ENCODE measurements around the gene ELL. TPM values are rescaled to one million over a fixed set of nuclear protein-coding genes. Genes with fewer than 3 reads are reported as not detected.

ELL gene
- polyA plus RNA-seq, result 19.7 TPM

DNA sequence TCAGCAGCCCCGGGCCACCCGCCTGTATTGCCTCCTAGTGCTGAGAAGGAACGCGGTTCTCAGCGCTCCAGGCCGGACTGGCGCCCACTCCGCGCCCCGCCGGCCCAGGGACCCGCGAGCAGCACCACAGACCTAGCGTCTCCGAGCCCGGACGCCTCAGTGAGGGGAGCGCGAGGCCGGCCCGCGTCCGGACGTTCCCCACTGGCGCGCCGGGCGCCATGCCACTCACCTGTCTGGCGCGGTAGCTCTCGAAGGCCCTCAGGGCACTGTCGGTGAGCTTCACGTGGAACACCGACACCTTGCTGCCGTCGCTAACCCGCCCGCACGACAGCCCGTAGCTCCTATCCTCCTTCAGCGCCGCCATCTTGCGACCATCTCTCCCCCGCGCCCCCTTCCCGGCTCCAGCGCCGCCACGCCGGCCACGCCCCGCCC, at the start of gene ELL:
TSS of gene ELL (minus strand) at position 379 of the 432 bp plus-strand sequence. CDS start at position 364, 15 bp downstream.
- Mint-ChIP-seq H3K4me3 (peak within 1 kb of the TSS; percentile 90 to 96 (median 92)), H3K27ac (peak within 1 kb of the TSS; percentile 88 to 99 (median 98)), H3K9me3 (no peaks in the 10 kb centered on the region), H3K27me3 (no peaks in the 10 kb centered on the region), H3K36me3 (no peaks in the 10 kb centered on the region), H3K4me1 (peaks cover 0 to 16% (median 12%) of the 10 kb centered on the region in 3 donors)

GRCh38 chr19:18568367-18568766, 46.5 kb upstream of the ELL start:
- Mint-ChIP-seq H3K4me3 (peak overlapping the region in 1 of 4 donors; percentile 33), H3K27ac (peak overlapping the region in 1 of 3 donors; percentile 39)

DNA sequence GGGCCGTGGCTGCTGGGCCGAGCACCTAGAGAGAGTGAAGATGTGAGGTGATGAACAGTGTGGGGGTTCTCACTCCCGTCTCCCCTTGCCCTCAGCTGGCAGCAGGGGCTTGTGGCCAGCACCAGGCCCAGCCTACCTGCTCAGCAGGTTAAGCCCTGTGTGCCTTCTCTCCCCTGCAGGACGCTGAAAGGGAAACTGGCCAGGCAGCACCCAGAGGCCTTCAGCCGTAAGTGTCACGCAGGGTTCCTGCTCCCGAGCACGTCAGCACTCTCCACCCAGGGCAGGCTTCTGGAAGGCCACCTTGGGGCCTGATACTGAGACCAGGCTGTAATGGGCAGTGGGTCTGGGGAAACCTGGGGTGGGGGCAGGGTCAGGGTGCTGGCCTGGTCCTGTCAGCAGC, 45.1 kb upstream of the ELL start:
- peaks cover 3 to 14% (median 12%) of the 10 kb centered on the region in 3 donors for H3K4me1 Mint-ChIP-seq
- H3K9me3 Mint-ChIP-seq, result no peaks in the 10 kb centered on the region
- H3K36me3 Mint-ChIP-seq, result peaks cover 5% of the 10 kb centered on the region
- no peaks in the 10 kb centered on the region for H3K27me3 Mint-ChIP-seq
- H3K27ac Mint-ChIP-seq, result no peak overlapping the region
- no peak overlapping the region for H3K4me3 Mint-ChIP-seq

More at GRCh38 chr19:18568367-18568766, 46.5 kb upstream of the ELL start:
- Mint-ChIP-seq H3K4me1 (peaks cover 12 to 23% (median 22%) of the 10 kb centered on the region in 3 donors), H3K9me3 (no peaks in the 10 kb centered on the region), H3K27me3 (no peaks in the 10 kb centered on the region), H3K36me3 (peaks cover 6% of the 10 kb centered on the region)

DNA sequence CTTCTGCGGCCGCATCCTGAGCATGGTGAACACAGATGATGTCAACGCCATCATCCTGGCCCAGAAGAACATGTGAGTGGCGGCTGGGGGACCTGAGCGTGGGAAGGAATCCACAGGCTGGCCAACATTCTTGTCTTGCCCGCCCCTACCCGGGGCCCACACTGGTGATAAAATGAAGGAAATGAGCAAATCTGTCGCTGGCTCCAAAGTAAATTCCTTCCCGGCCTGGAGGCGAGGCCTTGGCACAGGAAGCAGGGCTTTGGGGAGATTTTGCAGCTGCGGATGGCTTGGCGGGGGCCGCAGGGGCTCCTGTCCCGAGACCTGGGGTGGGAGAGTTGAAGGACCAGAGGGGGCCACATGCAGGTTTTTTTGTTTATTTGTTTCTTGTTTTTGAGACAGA, 40.2 kb upstream of the ELL start:
- peaks cover 12 to 26% (median 19%) of the 10 kb centered on the region in 3 donors for H3K4me1 Mint-ChIP-seq

DNA sequence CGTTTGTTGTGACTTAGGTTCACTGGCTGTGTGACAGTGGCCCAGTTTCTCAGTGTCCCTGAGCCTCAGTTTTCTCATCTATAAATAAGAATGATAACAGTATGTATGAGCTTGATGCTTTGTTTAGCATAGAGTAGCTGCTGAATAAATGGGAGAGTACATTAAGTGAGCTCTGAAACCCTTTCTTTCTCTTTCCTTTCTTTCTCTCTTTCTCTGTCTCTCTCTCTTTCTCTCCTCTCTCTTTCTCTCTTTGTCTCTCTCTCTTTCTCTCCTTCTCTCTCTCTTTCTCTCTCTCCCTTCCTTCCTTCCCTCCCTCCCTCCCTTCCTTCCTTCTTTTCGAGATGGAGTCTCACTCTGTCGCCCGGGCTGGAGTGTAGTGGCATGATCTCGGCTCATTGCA, 37.8 kb upstream of the ELL start:
- peaks cover 3% of the 10 kb centered on the region for H3K36me3 Mint-ChIP-seq
- H3K9me3 Mint-ChIP-seq, result no peaks in the 10 kb centered on the region
- peak overlapping the region; percentile 9 to 97 (median 64) for H3K4me3 Mint-ChIP-seq
- H3K27me3 Mint-ChIP-seq, result no peaks in the 10 kb centered on the region
- H3K4me1 Mint-ChIP-seq, result peaks cover 12 to 24% (median 19%) of the 10 kb centered on the region in 3 donors
- peak overlapping the region; percentile 90 to 98 (median 97) for H3K27ac Mint-ChIP-seq

More for the DNA sequence above, 40.2 kb upstream of the ELL start:
- H3K4me3 Mint-ChIP-seq, result no peak overlapping the region
- H3K36me3 Mint-ChIP-seq, result peaks cover 3% of the 10 kb centered on the region
- H3K27me3 Mint-ChIP-seq, result no peaks in the 10 kb centered on the region
- H3K27ac Mint-ChIP-seq, result no peak overlapping the region
- no peaks in the 10 kb centered on the region for H3K9me3 Mint-ChIP-seq

- H3K9me3 Mint-ChIP-seq, result no peaks in the 10 kb centered on the region
- H3K4me3 Mint-ChIP-seq, result peak overlapping the region; percentile 86 to 97 (median 92)
- H3K27ac Mint-ChIP-seq, result peak overlapping the region; percentile 90 to 98 (median 97)
- H3K36me3 Mint-ChIP-seq, result peaks cover 3% of the 10 kb centered on the region
- H3K27me3 Mint-ChIP-seq, result no peaks in the 10 kb centered on the region
- peaks cover 12 to 24% (median 19%) of the 10 kb centered on the region in 3 donors for H3K4me1 Mint-ChIP-seq
These were observed 36.7 kb upstream of the ELL start for GRCh38 chr19:18558604-18559003.

DNA sequence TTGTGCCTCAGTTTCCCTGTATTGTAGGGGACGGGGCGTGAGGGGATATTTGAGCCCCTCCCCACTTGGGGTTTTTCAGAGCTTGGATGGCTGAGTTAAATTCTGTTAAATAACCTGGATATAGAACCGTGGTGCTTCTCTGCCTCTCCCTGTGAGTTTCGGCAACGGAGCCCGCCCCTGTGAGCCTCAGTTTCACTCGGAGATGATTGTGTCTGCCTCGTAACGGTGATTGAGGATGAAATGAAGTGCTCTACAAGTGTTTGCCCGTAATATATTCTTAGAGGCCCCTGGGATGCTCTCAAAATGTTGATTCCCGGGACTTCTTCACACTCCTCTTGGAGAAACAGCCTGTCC, 36.3 kb upstream of the ELL start:
- H3K4me1 Mint-ChIP-seq, result peaks cover 12 to 24% (median 19%) of the 10 kb centered on the region in 3 donors
- peak overlapping the region; percentile 90 to 98 (median 97) for H3K27ac Mint-ChIP-seq
- no peaks in the 10 kb centered on the region for H3K9me3 Mint-ChIP-seq
- peak overlapping the region; percentile 86 to 97 (median 92) for H3K4me3 Mint-ChIP-seq
- H3K36me3 Mint-ChIP-seq, result peaks cover 3% of the 10 kb centered on the region
- no peaks in the 10 kb centered on the region for H3K27me3 Mint-ChIP-seq

GRCh38 chr19:18557411-18558201, 35.7 kb upstream of the ELL start, which contains the start of gene KXD1:
KXD1 (plus strand) TSS chr19:18557870; CDS start chr19:18562057, 4,187 bp downstream.
- Mint-ChIP-seq H3K27me3 (no peaks in the 10 kb centered on the region), H3K36me3 (peaks cover 3% of the 10 kb centered on the region), H3K4me3 (peak within 1 kb of the TSS; percentile 86 to 97 (median 92)), H3K4me1 (peaks cover 12 to 24% (median 19%) of the 10 kb centered on the region in 3 donors), H3K27ac (peak within 1 kb of the TSS; percentile 90 to 98 (median 97)), H3K9me3 (no peaks in the 10 kb centered on the region)

- H3K27me3 Mint-ChIP-seq, result no peaks in the 10 kb centered on the region
- H3K36me3 Mint-ChIP-seq, result no peaks in the 10 kb centered on the region
- no peaks in the 10 kb centered on the region for H3K9me3 Mint-ChIP-seq
- no peak overlapping the region for H3K4me3 Mint-ChIP-seq
- H3K4me1 Mint-ChIP-seq, result no peaks in the 10 kb centered on the region
- no peak overlapping the region for H3K27ac Mint-ChIP-seq
These were observed 29.8 kb upstream of the ELL start for GRCh38 chr19:18551631-18552030.

DNA sequence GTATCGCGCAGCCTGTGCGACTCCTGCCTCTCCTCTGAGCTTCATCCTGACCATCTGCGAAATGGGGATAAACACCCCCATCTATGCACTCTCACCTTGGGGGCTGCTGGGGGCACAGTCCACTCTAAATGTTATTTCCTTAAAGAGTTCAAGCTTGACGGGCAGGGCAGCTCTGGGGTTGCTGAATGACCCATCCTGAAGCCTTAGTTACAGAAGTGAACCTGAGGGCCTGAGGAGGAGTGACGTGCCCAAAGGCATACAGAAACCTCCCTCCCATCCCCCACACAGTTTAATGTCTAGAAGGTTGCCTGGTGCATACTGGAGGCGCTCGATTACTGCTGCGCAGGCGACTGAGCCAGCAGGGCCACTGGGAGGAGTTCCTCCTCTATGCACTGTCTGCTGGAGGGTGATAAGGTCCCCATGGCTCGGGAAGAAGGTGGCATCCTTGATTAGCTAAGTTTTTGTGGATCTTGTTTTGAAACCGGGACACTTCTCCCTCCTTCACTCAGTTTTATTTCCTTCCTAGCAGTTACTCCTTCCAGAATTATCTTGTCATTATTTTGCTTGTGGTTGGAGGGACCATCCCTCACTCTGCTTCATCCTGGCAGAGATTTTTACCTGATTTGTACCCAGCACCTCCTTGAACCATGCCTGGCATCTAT, 22.1 kb upstream of the ELL start:
- no peaks in the 10 kb centered on the region for H3K9me3 Mint-ChIP-seq
- H3K27me3 Mint-ChIP-seq, result no peaks in the 10 kb centered on the region
- peak overlapping the region; percentile 90 to 99 (median 94) for H3K4me3 Mint-ChIP-seq
- peak overlapping the region; percentile 81 to 88 (median 86) for H3K27ac Mint-ChIP-seq
- H3K4me1 Mint-ChIP-seq, result peaks cover 6 to 13% (median 11%) of the 10 kb centered on the region in 3 donors
- H3K36me3 Mint-ChIP-seq, result no peaks in the 10 kb centered on the region

DNA sequence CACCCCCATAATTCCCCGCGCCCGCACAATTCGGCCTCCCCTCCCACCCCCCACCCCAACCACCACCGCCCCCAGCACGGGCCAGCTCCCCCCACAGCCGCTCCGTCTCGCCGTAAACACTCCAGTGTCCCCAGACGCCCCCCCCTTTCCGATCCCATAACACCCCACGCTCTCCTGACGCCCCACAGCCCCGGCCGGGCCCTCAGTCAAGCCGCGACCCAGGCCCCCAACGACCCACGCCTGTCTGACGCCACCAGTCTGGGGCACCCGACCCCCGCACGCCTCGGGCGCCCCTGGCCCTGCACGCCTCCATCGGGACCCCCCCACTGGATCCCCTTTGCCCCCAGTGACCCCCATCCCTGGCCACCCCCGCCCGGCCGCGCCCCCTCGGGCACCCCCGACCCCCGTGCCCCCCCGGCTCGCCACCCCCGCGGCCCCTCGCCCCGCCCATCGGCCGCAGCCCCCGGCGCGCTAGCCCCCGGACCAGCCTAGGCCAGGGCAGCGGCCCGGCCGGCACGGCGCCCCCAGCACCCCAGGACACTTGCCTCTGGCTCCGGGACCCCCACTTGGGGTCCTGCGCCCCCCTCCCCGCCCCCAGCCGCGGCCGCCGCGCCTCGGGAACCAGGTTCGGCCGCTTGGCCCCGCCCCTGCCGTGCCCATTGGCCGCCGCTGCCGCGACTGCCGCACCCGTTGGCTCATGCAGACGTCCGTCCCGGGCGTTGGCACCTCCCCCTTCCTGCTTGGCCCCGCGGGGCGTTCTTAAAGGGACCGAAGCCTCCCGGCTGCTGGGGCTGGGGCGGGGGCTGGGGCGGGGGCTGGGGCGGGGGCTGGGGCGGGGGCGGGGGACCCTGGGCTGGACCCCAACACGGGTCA, 21.3 kb upstream of the ELL start, which contains the start of gene FKBP8:
TSS of gene FKBP8 (minus strand) at position 633 of the 873 bp plus-strand sequence. CDS start 1,603 bp downstream, outside the sequence.
- H3K27ac Mint-ChIP-seq, result peak within 1 kb of the TSS; percentile 86 to 97 (median 88)
- H3K27me3 Mint-ChIP-seq, result no peaks in the 10 kb centered on the region
- H3K4me3 Mint-ChIP-seq, result peak within 1 kb of the TSS; percentile 90 to 99 (median 94)
- H3K36me3 Mint-ChIP-seq, result no peaks in the 10 kb centered on the region
- peaks cover 6 to 13% (median 11%) of the 10 kb centered on the region in 3 donors for H3K4me1 Mint-ChIP-seq
- no peaks in the 10 kb centered on the region for H3K9me3 Mint-ChIP-seq

DNA sequence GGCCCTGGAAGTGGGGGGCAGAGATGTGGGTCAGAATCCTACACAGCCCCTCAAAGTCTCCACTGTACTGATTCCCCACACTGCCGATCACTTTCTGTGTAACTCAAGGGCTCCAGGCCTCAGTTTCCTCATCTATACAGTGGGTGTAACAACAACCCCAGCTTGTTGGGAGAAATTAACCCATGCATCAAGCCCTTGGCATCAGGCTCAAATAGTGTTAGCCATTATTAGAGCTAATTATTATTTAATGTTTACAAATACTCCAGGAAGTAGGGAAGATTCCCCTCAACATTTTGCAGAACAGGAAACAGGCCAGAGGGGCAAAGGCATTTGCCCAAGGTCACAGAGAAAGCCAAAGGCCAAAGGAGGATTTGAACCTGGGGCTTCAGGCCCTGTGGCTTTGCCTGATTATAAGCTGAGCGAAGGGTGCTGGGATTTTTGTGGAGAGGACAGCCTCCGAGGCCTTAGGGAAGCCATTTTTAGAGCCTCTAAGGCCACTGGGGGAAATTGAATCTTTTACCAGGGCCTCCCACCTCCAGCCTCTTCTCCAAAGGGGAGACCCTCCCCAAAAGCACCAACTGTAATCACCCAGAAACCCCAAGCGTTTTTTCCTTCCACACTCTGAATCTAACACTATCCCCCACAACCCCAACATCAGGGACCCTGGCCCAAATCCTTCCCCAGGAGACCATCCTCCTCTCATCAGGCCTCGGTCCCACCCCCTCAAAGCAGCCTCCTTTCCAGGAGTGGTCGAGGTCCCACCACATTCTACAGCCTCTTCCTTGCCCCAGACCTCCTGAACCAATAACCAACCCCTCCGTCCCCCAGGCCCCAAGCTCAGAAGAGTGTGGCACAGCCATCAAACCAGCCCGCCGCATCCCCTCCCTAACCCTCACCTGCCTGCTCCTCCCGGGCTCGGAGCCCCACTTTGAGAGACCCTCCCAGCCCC, 20.4 kb upstream of the ELL start:
- Mint-ChIP-seq H3K36me3 (no peaks in the 10 kb centered on the region), H3K27ac (peak overlapping the region; percentile 64 to 97 (median 76)), H3K27me3 (no peaks in the 10 kb centered on the region), H3K4me3 (peak overlapping the region; percentile 81 to 94 (median 86)), H3K4me1 (peaks cover 6 to 13% (median 11%) of the 10 kb centered on the region in 3 donors), H3K9me3 (no peaks in the 10 kb centered on the region)

- Mint-ChIP-seq H3K36me3 (no peaks in the 10 kb centered on the region), H3K27me3 (no peaks in the 10 kb centered on the region), H3K4me3 (peak overlapping the region in 1 of 4 donors; percentile 85), H3K27ac (peak overlapping the region in 1 of 3 donors; percentile 72), H3K9me3 (no peaks in the 10 kb centered on the region), H3K4me1 (peaks cover 6 to 13% (median 11%) of the 10 kb centered on the region in 3 donors)
These were observed 19.6 kb upstream of the ELL start for GRCh38 chr19:18541258-18541991.
